Right hindlimb (tissue), 1 donor: ENCODE results near the gene NR6A1.

ENCODE experiments used
- DNase-seq: peaks from one replicate; pipeline ENCODE4 v3.0.0-alpha.2; 2018

The NR6A1 gene

GRCh38 chr9:124479947-124480620 lies 291.0 kb downstream of the NR6A1 start:
- DNase-seq = no peak

- no peak for DNase-seq
Measured at GRCh38 chr9:124479371-124479770, 291.7 kb downstream of the NR6A1 start.

GRCh38 chr9:124478354-124478753 lies 292.8 kb downstream of the NR6A1 start:
- DNase-seq = no peak

- no peak for DNase-seq
Measured at GRCh38 chr9:124477648-124478285, 293.3 kb downstream of the NR6A1 start.

- DNase-seq = no peak
Measured at GRCh38 chr9:124477211-124477647, 293.9 kb downstream of the NR6A1 start.

GRCh38 chr9:124475868-124476690 lies 295.0 kb downstream of the NR6A1 start:
- no peak for DNase-seq

GRCh38 chr9:124475158-124475867 lies 295.8 kb downstream of the NR6A1 start:
- no peak for DNase-seq

GRCh38 chr9:124474151-124474550 lies 297.0 kb downstream of the NR6A1 start:
- no peak for DNase-seq

- no peak for DNase-seq
Measured at GRCh38 chr9:124473310-124473709, 297.8 kb downstream of the NR6A1 start.

GRCh38 chr9:124472770-124473169 lies 298.3 kb downstream of the NR6A1 start:
- no peak for DNase-seq

GRCh38 chr9:124471761-124472160 lies 299.4 kb downstream of the NR6A1 start:
- no peak for DNase-seq

- DNase-seq = no peak
Measured at GRCh38 chr9:124470726-124471125, 300.4 kb downstream of the NR6A1 start.

- no peak for DNase-seq
Measured at GRCh38 chr9:124470306-124470705, 300.8 kb downstream of the NR6A1 start.

- DNase-seq = no peak
Measured at GRCh38 chr9:124469011-124469832, 301.9 kb downstream of the NR6A1 start.

GRCh38 chr9:124468061-124468740 lies 302.9 kb downstream of the NR6A1 start:
- no peak for DNase-seq

GRCh38 chr9:124467410-124468060 lies 303.6 kb downstream of the NR6A1 start:
- DNase-seq = no peak
